OCI-LY7 (cell line): Measurements from ENCODE around the gene XYLT1. TPM values are rescaled to one million over a fixed set of nuclear protein-coding genes. Genes with fewer than 3 reads are reported as not detected.

Experiments
- BruUV-seq: library from RNA; stranded (reverse); fragments of 400-500 nt; replicated peaks from 2 replicates; lab custom pipeline; 2021; lab: Mats Ljungman, UMichigan
- CTCF ChIA-PET: fragments of 300-600 bp; sonication (Branson Sonifier 250); formaldehyde crosslinking; loops from one replicate; lab custom pipeline; 2022; ENCODE audit warnings: antibody characterized with exemption; ENCODE audit not compliant: unreplicated experiment; lab: Charles Lee
- POLR2A ChIA-PET: fragments of 300-600 bp; sonication (Branson Sonifier 250); formaldehyde crosslinking; loops from one replicate; lab custom pipeline; 2022; ENCODE audit warnings: antibody characterized with exemption; lab: Charles Lee
- DNase-seq: peaks from one replicate; pipeline ENCODE4 v3.0.0-alpha.2; 2015; ENCODE audit warnings: low spot score
- H2AFZ ChIP-seq: fragments of 200-600 bp; sonication (generic), shearing (Covaris generic); 2 replicates; pipeline ENCODE4 v1.6.1; 2014; ENCODE audit warnings: mild to moderate bottlenecking, antibody characterized with exemption, low read length, moderate library complexity
- H3K27ac ChIP-seq: fragments of 200-600 bp; sonication (generic); 2 replicates; pipeline ENCODE4 v1.5.1; 2014; ENCODE audit warnings: mixed run types, low read depth, mild to moderate bottlenecking, moderate library complexity, low read length, inconsistent platforms; ENCODE audit not compliant: poor library complexity, severe bottlenecking
- H3K36me3 ChIP-seq: fragments of 200-600 bp; sonication (generic); 2 replicates; pipeline ENCODE4 v1.6.1; 2014; ENCODE audit warnings: mild to moderate bottlenecking, antibody characterized with exemption, low read length, moderate library complexity, mixed read lengths; ENCODE audit not compliant: insufficient read depth
- H3K4me1 ChIP-seq: fragments of 200-600 bp; sonication (generic); 2 replicates; pipeline ENCODE4 v1.5.1; 2014; ENCODE audit warnings: mild to moderate bottlenecking, low read length; ENCODE audit not compliant: insufficient read depth, poor library complexity, severe bottlenecking
- H3K4me2 ChIP-seq: fragments of 200-600 bp; sonication (generic); 2 replicates; pipeline ENCODE4 v1.6.1; 2014; ENCODE audit warnings: mild to moderate bottlenecking, low read length
- H3K4me3 ChIP-seq: fragments of 200-600 bp; sonication (generic); 2 replicates; pipeline ENCODE4 v1.5.1; 2014; ENCODE audit warnings: mild to moderate bottlenecking, low read depth, low read length; ENCODE audit not compliant: poor library complexity, severe bottlenecking
- H3K79me2 ChIP-seq: fragments of 200-600 bp; sonication (generic); 2 replicates; pipeline ENCODE4 v1.6.1; 2016; ENCODE audit warnings: low read depth, mild to moderate bottlenecking, low read length, moderate library complexity, mixed read lengths; ENCODE audit not compliant: insufficient read depth
- H3K9me2 ChIP-seq: fragments of 200-600 bp; sonication (generic); 2 replicates; pipeline ENCODE4 v1.6.1; 2016; ENCODE audit warnings: mild to moderate bottlenecking, low read length, mixed read lengths; ENCODE audit not compliant: insufficient read depth
- H3K9me3 ChIP-seq: fragments of 200-600 bp; sonication (generic); 2 replicates; pipeline ENCODE4 v1.6.1; 2014; ENCODE audit warnings: mild to moderate bottlenecking, mixed run types, low read length, mixed read lengths
- H4K20me1 ChIP-seq: fragments of 200-600 bp; sonication (generic); 2 replicates; pipeline ENCODE4 v1.6.1; 2014; ENCODE audit warnings: mild to moderate bottlenecking, antibody characterized with exemption, low read length, moderate library complexity, mixed read lengths; ENCODE audit not compliant: insufficient read depth
- EZH2phosphoT487 ChIP-seq: fragments of 200-600 bp; sonication (generic); IDR thresholded peaks from 2 replicates; pipeline ENCODE4 v1.6.1; 2018; ENCODE audit warnings: low read depth, borderline replicate concordance, mild to moderate bottlenecking, mixed run types, antibody characterized with exemption, low read length, moderate library complexity, mixed read lengths
- intact Hi-C: fragments of 100-400 bp; cut with micrococcal nuclease; formaldehyde crosslinking; loops from one replicate; pipeline ENCODE4 v1.10.0; 2022; ENCODE audit not compliant: unreplicated experiment
- total RNA-seq, 2 experiments: library from RNA; depleted of rRNA in 1 of 2; stranded (reverse); fragments of >200 nt in 1 of 2; shearing (Covaris generic) in 1 of 2; gene quantifications; 2 replicates each; pipeline ENCODE4 v1.2.3, GENCODE V29; 2014 to 2022
- TF ChIP-seq, protein P1 (sequence below): fragments of 200-600 bp; sonication (generic); conservative IDR thresholded peaks from 2 replicates; pipeline ENCODE4 v1.5.1; 2014; ENCODE audit warnings: mild to moderate bottlenecking, antibody characterized with exemption, low read length, moderate library complexity, mixed read lengths

XYLT1 gene
- total RNA-seq, 2 experiments from 2014 or later, result 36.3 to 50.0 TPM

GRCh38 chr16:17446661-17447060, 24.1 kb downstream of the XYLT1 start:
- intact Hi-C loops, result loop anchor here (5.0 kb wide), 1 partner anchor 79 kb away; no protein-coding TSS in a partner anchor
- ChIA-PET POLR2A (no interaction called here), CTCF (no interaction called here)
- H2AFZ ChIP-seq, result no peak overlapping the region
- no peaks in the 10 kb centered on the region for H3K9me3 ChIP-seq
- no peak overlapping the region for H3K4me2 ChIP-seq
- H3K4me1 ChIP-seq, result peaks cover 25% of the 10 kb centered on the region
- TF ChIP-seq, protein P1, sequence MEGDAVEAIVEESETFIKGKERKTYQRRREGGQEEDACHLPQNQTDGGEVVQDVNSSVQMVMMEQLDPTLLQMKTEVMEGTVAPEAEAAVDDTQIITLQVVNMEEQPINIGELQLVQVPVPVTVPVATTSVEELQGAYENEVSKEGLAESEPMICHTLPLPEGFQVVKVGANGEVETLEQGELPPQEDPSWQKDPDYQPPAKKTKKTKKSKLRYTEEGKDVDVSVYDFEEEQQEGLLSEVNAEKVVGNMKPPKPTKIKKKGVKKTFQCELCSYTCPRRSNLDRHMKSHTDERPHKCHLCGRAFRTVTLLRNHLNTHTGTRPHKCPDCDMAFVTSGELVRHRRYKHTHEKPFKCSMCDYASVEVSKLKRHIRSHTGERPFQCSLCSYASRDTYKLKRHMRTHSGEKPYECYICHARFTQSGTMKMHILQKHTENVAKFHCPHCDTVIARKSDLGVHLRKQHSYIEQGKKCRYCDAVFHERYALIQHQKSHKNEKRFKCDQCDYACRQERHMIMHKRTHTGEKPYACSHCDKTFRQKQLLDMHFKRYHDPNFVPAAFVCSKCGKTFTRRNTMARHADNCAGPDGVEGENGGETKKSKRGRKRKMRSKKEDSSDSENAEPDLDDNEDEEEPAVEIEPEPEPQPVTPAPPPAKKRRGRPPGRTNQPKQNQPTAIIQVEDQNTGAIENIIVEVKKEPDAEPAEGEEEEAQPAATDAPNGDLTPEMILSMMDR, result no peak
- H4K20me1 ChIP-seq, result peaks cover 8% of the 10 kb centered on the region; the same call in 1 of the 2 replicates
- H3K79me2 ChIP-seq, result peaks cover 18% of the 10 kb centered on the region; the same call in 1 of the 2 replicates
- H3K27ac ChIP-seq, result no peak overlapping the region
- no peaks in the 10 kb centered on the region for H3K9me2 ChIP-seq
- DNase-seq, result no peak
- no peak overlapping the region for H3K4me3 ChIP-seq
- H3K36me3 ChIP-seq, result peaks cover 33% of the 10 kb centered on the region
- no TSS peak for BruUV-seq

DNA sequence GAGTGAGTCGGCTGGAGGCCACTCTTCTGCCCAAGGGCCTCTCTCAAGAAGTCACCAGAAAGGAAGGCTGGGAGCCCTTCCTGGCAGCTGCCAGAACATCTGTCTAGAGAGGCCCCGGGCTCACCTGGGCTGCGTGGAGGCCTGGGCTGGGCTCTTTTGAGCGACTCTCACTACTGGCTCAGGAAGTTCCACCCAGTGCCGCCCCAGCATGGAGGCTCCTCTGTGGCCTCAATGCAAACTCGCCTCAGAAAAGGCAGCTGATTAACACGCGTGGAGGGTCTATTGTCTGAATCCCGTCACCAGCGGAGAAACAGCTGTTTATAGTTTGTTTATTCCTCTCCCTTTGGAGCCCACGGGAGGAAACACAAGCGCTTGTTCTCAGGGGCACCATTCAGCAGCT, 25.3 kb downstream of the XYLT1 start:
- ChIA-PET CTCF (no interaction called here), POLR2A (interaction anchor here (0.6 kb wide), 1 partner anchor 13 kb away, joined by 3 read pairs; no protein-coding TSS in a partner anchor)
- H3K4me1 ChIP-seq, result peaks cover 25% of the 10 kb centered on the region
- H3K4me2 ChIP-seq, result no peak overlapping the region
- intact Hi-C loops, result loop anchor here (5.0 kb wide), 1 partner anchor 78 kb away; no protein-coding TSS in a partner anchor
- H3K9me3 ChIP-seq, result no peaks in the 10 kb centered on the region
- no peak overlapping the region for H3K4me3 ChIP-seq
- no peak for DNase-seq
- no peak overlapping the region for H3K27ac ChIP-seq
- TF ChIP-seq, protein P1, result no peak
- no peak for TF ChIP-seq EZH2phosphoT487
- BruUV-seq, result no TSS peak
- no peaks in the 10 kb centered on the region for H3K9me2 ChIP-seq
- no peak overlapping the region for H2AFZ ChIP-seq
- H3K36me3 ChIP-seq, result peaks cover 33% of the 10 kb centered on the region
- H4K20me1 ChIP-seq, result peaks cover 6% of the 10 kb centered on the region; the same call in 1 of the 2 replicates
- H3K79me2 ChIP-seq, result peaks cover 18% of the 10 kb centered on the region; the same call in 1 of the 2 replicates

GRCh38 chr16:17444658-17445057, 26.1 kb downstream of the XYLT1 start:
- BruUV-seq, result no TSS peak
- Histone ChIP-seq H3K4me3 (no peak overlapping the region), H3K9me3 (no peaks in the 10 kb centered on the region), H3K79me2 (peaks cover 16% of the 10 kb centered on the region; the same call in 1 of the 2 replicates), H3K4me1 (peaks cover 27% of the 10 kb centered on the region), H3K36me3 (peaks cover 33% of the 10 kb centered on the region), H3K9me2 (no peaks in the 10 kb centered on the region), H4K20me1 (peaks cover 3% of the 10 kb centered on the region; the same call in 1 of the 2 replicates), H2AFZ (no peak overlapping the region), H3K4me2 (no peak overlapping the region), H3K27ac (no peak overlapping the region)
- ChIA-PET POLR2A (no interaction called here), CTCF (no interaction called here)
- intact Hi-C loops, result loop anchor here (5.0 kb wide), 1 partner anchor 77 kb away; no protein-coding TSS in a partner anchor
- no peak for DNase-seq
- no peak for TF ChIP-seq EZH2phosphoT487
- TF ChIP-seq, protein P1, result no peak
